HG02840 (cell line): Measurements from ENCODE around the gene IGLON5.
A peak's percentile ranks its signal among the peaks of the same experiment; 100 is the strongest.

ENCODE experiments used
- ATAC-seq: cut with Tn5 transposase; IDR thresholded peaks from one replicate; pipeline ENCODE4 v1.9.1; 2021; ENCODE audit warnings: mild to moderate bottlenecking, moderate library complexity, moderate number of reproducible peaks; ENCODE audit not compliant: unreplicated experiment, low FRiP score

IGLON5 gene

GRCh38 chr19:51337861-51338562 is 26.6 kb downstream of the IGLON5 start:
- no peak for ATAC-seq

- ATAC-seq: peak; percentile 42
Measured at GRCh38 chr19:51338563-51339312, 27.3 kb downstream of the IGLON5 start.

- peak; percentile 18 for ATAC-seq
Measured at GRCh38 chr19:51339313-51339686, 27.9 kb downstream of the IGLON5 start.

GRCh38 chr19:51339687-51340656 is 28.5 kb downstream of the IGLON5 start:
- ATAC-seq: peak; percentile 45

DNA sequence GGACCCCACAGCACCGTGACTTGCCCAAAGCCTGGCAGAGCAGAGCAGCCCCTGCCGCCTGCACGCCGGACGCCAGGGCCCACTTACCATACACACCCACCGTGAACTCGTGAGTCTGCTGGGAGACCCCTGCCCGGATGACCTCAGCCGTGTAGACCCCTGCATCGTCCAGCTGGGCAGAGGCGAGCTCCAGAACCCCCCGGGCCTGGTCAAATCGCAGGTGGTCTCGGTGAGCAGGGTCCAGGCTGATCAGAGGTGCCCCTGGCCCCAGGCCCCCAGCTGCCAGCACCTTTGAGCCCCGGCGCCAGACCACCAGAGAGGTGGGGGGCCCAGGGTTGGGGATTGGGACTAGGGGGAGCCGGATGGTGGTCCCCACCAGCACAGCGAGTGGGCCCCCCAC is 29.6 kb downstream of the IGLON5 start:
- ATAC-seq: no peak

- ATAC-seq: no peak
Measured at GRCh38 chr19:51341976-51342580, 30.6 kb downstream of the IGLON5 start, which contains the start of gene VSIG10L. Gene VSIG10L (minus strand): TSS chr19:51342139. CDS start chr19:51342124, 15 bp downstream.

GRCh38 chr19:51342631-51343569 is 31.5 kb downstream of the IGLON5 start:
- no peak for ATAC-seq

- no peak for ATAC-seq
Measured at GRCh38 chr19:51345076-51345620, 33.7 kb downstream of the IGLON5 start.

DNA sequence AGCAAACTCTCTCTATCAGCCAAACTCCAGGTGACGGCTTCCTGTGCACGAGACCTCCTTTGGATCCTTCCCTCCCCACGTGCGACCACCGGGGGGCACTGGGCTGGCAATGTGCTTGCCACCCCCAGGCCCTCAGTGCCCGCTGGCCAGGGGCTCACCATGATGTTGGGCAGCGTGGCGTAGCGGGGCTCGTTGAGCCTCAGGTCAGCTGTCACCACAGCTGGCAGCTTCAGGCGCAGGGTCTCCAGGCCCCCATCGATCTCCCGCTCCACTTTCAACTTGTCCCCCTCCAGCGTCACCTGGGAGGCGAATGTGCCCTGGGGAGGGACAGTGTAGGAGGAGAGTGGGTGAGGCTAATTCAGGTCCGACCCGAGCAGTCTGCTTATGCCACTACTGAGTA is 35.3 kb downstream of the IGLON5 start:
- no peak for ATAC-seq

GRCh38 chr19:51347209-51347928 is 35.9 kb downstream of the IGLON5 start:
- ATAC-seq: no peak

GRCh38 chr19:51351266-51351990 is 40.0 kb downstream of the IGLON5 start:
- no peak for ATAC-seq

DNA sequence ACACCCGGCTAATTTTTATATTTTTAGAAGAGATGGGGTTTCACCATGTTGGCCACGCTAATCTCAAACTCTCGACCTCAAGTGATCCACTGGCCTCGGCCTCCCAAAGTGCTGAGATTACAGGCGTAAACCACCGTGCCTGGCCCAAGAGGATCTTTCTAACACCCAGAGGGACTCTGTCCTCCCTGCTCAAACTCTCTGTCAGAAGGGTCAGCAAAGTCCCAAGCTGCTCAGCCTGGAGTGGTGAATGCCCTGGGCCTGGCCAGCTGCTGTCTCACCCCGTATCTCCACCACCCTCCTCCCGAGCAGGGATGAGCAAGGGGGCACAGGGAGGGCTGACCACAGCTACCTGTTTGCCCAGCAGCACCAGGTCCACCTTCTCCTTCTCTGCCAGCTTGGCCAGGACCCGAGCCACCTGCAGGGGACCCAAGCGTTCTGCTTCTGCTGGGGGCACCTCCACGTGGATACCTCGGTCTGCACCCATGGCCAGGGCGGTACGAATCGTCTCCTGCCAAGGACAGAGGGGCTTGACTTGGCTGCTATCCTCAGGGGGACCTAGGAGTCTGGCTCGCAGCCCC is 41.4 kb downstream of the IGLON5 start:
- no peak for ATAC-seq

GRCh38 chr19:51354103-51354741 is 42.8 kb downstream of the IGLON5 start:
- ATAC-seq: no peak

- no peak for ATAC-seq
Measured at GRCh38 chr19:51354742-51355148, 43.3 kb downstream of the IGLON5 start.

DNA sequence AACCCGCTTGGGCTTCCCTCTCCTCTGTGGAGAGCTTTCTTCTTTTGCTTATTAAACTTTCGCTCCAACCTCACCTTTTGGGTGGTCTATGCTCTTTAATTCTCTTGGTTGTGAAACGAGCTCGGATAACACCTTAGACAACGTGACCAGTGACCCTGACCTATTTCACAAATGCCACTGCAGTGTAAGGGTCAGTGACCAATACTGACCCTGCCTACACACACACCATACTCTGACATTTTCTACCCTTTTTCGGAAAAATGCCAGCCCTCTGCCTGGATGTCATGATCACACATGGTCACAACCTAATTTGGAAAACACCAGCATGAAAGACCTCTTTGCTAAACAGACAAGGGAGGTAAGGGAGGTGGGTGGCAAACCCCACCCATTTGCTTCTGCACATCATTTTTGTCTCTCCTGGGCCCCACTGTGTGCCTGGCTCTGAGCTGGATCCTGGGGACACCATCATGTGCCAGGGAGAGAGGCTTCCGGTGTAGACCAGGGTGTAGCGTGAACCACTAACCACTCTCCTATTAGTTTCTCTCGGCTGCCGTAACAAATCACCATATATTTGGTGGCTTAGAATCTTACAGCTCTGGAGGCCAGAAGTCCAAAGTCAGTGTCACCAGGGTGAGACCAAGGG is 44.8 kb downstream of the IGLON5 start:
- ATAC-seq: no peak

DNA sequence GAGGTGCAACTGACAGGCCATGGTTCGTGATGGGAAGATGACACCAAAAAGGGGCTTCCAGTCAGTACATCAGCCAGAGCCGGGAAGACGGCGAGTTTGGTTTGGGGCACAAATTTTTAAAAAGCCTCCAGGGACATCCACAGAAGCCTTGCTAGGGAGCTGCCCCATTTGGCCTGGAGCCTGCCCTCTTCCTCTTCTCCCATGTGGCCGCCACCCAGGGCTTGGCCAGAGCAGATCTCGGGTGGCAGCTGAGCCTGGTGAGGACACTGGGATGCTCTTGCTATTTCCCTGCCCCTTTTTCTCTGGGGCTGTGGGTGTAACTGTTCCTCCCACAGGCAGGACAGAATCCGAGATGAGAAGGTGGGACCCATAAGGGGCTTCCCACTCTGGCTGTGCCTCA is 46.5 kb downstream of the IGLON5 start:
- no peak for ATAC-seq
